GM19452 (cell line): ENCODE measurements around the gene ALKBH3.

Source experiments
- ATAC-seq: cut with Tn5 transposase; IDR thresholded peaks from one replicate; pipeline ENCODE4 v1.9.1; 2021; ENCODE audit not compliant: unreplicated experiment

ALKBH3 gene

DNA sequence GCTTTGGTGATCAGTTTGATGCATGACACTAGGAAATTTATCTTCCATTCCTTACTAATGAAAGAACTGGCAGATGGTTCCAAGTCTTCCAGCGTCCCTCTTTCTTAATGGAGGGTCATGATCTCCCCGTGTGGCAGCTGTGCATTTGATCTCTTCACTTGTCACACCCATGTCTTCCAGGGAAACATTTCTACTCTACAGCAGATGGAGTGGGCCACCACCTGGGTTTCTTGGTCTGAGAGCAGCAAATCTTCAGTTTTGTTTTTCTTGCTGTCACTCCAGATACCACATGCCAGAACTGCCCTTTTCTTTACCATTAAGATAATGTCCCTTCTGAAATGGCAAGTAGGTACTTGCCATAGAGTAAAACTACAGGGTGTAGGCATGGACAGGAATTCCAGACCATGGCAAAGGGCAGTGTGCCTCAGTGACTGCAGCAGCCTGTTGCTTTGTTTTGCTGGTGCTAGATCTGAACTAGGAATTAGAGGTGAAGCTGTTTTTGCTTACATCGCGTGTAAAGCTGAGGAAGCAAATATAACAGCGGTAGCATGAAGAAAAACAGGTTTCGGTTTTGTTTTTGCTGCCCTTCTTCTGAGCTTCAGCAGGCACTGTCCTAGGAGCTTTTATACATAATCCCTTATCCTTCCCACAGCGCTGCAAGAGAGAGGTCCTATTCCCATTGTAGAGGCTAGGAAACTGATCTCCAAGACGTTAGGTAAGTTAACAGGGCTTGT is 41.1 kb downstream of the ALKBH3 start:
- no peak for ATAC-seq

DNA sequence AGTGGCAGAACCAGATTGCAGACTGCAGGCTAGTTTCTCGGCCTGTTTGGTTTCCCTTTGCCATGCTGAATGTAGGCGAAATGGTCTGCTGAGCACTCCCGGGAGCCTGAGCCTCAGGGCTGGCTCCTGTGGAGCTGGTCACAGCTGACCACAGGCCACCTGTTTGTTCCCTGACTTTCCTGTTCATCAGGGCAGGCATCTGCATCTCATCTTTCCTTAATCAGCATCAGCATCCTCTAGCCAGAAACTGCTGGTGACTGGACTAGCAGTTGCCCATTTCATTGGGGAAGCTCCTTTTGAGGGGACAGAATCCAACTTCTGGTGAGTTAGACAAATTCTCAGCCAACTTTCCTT is 41.6 kb downstream of the ALKBH3 start:
- ATAC-seq: no peak

DNA sequence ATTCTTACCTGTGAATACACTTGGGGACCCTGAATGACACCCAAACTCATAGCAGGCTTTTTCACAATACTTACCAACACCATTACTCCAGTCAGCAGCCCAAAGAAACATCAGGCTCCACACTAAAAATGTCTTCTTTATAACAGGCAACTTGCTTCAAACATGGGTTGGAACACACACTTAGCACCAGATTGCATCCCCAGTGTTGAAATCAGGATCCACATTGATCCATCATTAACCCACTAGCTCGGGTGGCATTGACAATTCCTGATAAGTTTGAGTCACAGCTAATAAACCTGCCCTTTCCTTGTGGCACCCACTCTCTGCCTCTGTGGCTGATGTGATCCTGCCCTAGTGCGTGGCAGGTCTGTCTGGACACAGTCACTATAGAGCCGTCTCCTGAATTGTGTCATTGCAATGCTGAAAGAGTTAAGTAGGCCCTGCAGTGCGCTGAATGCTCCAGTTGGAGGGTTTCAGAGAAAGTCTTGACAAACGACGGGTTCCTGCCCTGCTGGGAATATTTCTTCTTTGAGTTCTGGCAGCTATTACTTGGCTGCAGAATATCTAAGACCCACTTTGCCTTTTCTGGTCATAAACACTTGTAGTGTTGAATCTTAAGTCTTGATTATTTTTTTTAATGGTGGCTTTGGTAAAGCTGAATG is 42.2 kb downstream of the ALKBH3 start:
- ATAC-seq: no peak

DNA sequence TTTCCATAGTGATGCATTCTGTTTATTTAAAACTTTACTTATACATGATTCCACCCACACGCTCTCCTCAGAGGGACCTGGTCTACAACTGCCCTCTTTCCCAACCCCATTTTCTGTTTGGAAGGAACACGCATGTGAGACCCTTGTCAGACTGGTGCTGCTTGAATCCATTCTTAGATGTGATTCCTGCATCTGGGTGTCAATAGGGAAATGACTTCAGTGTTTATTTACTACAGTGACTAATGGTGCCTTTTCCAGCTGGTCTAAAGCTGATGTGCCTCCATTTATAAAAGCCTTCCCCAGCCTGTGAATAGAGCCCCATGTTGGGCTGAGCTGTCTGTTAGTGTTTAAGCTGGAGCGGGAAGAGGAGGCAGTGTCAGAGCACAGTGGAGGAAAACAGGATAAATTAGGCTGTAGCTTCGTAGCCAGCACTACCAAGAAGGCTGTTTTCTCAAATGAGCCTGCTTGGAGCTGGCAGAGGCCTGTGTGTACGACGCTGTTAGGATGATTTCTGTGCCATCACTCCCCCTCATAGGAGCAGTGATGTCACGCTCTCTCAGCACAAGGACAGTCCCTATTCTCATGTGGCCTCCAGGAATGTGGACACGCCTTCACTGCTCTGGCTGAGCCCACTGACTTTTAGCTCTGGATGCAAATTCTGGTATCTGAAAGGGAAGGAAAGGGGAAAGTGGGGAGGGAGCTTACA is 42.9 kb downstream of the ALKBH3 start:
- no peak for ATAC-seq

DNA sequence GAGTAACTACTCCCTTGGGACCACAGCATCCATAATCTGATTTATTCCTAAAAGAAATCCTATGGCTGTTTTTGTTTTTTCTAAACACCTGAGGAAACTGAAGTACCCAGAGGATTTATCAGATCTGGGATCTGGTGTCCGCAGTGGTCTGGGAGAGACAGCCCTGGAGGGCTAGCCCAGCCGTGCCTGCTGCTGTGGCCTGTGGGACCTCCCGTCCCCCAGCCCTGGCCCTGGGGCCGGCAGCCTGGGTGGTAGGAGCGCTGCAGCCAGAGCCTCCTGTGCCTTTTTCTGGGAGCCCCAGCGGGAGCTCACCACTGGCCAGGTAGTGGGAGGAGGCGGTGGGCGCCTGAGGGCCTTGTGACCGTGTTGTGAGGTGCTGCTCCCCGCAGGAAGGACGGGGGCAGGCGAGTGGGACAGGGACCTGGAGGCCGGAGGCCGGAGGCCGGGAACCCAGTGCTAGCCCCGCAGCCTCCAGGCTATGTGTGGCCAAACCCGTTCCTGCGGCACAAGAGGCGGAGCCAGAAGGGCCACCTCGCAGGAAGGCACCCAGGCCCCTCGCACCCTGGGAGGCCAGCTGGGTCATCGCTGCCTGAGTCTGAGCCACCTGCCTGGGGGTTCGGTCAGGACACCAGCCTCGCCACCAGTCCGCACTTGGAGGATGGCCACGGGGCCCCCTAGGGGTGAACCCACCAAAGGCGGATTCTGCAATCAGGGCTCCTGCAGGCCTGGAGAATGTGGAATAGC is 43.7 kb downstream of the ALKBH3 start:
- no peak for ATAC-seq

DNA sequence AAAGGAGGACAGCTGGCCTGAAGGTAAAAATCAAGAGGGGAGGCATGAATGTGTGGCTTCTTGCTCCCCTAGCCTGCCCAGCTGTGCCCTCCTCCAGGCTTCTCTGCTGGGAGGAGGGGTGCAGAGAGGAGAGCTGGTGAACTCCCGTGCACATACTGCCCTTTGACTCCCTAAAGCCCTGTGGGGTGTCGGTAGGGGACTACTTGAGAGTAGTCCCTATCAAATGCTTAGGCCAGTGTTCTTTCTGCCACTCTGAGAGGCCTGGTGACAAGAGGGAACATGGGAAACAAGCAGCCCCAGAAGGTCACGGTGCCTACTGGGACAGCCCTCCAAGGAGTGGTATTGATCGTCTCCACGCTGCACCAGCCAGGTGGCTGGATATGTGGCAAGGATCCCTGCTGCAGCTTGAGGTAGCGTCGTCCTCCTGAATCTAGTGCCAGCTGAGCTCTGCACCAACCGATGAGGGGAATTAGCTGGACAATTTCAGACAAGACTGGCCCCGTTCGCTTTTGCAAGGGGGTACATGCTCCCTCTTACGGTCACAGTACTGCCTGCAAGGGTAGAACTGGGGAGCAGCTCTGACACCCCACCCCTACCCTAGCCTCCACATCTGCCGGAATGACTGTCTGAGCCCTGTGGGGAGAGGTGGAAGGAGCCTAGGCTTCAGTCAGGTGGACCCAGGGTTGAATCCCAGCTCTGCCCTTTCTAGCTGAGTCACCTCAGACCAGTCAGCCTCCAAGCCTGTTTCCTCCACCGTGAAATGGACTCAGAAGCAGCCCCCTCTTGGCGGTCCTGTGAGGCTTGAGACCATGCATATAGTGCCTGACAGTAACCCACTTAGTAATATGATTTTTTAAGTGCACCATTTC is 44.7 kb downstream of the ALKBH3 start:
- no peak for ATAC-seq

DNA sequence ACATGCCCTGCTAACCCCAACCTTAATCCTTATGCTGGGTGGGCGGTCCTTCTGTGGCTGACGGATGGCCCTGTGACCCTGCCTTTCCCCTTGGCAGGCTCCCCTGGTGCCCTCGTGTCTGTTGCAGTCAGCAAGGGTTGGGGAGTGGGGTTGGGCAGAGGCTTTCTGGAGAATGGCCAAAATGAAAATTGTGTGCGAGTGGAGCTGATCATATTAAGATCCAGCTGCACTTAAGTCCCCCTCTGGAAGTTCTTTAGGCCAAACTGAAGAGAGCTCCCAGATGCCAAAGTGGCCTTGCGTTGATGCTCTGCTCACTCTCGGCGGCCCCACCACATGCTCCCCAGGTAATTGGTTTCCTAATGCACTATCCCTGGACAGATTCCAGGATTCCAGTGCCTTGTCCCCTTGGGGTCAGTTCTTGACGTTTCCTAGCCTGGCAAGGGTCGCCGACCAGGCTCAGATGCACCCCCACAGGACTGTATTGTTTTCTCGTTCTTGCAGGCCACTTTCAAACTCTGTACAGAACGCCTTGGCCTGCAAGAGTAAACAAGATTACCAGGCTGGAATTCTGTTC is 45.4 kb downstream of the ALKBH3 start:
- no peak for ATAC-seq

DNA sequence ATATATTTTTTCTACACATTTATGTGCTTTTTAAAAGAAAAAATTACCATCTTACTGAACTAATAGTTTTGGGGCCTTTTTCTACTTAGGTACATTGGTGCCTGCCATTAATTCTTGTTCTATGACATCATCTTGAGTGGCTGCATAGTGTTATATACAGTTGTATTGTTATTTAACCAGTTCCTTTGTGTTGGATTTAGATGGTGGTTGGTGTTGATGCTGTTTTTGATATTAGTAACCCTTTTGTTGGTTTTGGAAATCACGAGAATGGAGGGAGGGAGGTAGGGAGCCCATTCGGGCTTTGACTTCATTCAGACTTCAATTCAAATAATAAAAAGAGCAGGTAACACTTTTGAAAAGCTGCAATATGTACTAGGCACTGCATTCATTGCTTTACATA is 46.4 kb downstream of the ALKBH3 start:
- ATAC-seq: no peak

DNA sequence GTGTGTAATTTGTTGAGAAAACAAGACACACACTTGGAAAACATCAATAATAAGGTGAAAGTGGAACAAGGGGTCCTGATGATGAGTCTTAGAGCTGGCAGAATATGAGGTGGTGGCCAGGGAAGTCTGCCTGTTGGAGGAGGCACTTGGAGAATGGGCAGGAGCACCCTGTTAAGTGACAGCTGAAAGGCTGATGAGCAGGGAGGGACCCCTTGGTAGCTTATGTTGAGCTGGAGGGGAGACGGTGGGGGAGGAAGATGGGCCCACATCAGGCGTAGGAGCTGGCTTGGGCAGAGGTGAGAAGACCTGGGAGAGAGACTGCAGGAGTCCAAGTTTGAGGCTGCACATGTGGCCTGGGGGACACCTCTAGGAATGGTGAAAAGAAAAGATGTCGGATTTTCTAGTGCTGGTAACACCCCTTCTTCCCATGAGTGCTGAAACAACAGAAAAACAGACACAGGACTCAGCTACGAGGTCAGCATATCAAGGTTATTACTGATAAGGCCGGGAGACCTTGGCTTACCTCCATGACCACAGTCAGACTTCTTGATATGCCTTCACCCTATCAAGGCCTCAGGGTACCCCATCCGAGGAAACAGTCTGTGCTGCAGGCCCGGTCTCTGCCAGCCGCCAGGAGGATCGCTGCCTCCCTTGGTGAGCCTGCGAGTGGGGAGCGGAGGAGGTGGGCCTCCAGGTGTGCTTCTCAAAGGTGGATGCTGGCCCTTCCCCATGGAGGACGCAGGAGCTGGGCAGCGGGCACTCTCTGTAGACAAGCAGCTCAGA is 47.5 kb downstream of the ALKBH3 start:
- no peak for ATAC-seq

DNA sequence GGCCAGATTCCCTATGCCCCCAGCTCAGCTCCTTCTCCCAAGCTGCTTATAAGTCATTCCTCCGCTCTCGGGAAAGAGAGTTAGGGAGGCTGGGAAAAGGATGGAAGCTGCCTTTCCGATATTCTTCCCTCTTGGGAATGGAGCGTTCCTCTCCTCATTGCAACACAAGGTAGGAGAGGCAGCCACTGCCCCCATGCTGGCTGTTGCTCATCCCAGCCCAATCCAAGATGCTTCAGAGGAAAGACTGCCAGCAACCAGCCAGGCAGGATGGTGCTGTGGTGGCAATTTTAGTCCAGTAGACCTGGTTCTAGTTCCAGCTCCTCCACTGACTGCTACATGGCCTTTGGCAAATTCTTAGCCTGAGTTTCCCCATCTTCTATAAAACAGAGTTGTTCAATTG is 48.1 kb downstream of the ALKBH3 start:
- no peak for ATAC-seq

DNA sequence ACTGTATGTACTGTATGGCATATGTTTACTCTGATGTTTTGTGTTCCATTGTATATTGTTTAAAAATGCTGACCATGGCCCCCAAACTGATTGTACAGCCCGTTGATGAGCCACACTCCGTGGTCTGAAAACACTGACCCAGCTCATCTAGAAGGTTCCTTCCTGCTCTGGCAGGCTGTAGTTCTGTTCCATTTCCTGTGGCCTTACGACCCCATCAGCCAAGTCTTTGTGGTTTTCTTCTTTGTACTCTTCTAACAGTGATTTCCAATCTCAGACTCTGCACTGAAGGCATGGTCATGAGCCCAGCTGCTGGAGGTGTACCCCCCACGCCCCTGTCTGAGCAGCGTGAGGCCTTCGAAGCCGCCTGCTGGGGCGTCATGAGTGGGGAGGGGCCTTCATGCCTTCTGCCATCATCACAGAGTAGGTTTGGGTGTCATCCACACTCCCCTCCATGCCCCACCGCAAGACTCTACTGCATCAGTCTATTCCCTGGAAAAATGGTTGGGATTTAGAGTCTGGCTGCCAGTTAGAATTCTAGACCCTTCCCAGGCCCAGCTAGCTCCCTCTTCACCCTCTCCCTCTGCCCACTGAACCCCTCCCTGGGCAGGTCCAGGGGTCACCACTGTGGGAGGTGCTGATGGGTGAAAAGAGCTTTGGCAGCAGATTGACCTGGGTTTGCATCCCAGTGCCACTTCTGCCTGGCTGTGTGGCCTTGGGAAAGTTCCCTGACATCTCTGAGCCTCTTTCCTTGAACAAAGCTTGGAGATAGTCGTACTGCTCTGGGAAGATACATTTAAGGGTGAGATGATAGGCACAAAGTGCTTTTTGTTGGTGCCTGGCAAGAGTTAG is 50.5 kb downstream of the ALKBH3 start:
- no peak for ATAC-seq

DNA sequence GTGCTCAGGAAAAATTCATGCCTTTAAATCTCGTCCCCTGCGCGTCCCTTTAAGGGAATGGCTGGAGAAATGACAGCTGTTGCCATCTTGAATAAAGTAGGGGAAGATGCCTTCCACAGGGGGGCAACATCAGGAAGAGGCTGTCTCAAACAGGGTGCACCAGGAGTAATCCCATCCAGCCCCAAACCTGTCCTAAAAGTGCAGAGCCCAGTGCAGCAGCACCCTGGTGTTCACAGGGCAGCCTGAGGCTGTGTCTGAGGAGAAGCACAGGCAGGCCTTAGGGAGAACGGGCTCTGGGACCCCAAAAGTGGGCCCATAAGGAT is 51.0 kb downstream of the ALKBH3 start:
- ATAC-seq: no peak

DNA sequence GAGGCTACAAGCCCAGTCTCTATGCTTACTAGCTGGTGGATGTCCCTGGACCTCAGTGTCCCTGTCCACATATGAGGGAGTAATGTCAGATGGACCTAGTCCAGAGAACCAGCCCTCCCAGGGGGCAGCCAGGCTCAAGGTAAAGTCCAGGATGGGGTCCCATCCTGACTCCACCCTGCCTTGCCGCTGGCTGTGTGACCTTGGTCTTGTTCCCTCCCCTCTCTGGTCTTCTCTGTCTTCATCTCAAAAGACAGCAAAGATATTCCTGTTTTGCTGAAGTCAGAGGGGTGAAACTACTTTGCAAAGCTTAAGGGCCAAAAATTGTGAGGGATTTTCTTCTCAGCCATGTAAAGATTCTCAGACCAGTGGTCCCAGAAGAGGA is 52.6 kb downstream of the ALKBH3 start:
- no peak for ATAC-seq

DNA sequence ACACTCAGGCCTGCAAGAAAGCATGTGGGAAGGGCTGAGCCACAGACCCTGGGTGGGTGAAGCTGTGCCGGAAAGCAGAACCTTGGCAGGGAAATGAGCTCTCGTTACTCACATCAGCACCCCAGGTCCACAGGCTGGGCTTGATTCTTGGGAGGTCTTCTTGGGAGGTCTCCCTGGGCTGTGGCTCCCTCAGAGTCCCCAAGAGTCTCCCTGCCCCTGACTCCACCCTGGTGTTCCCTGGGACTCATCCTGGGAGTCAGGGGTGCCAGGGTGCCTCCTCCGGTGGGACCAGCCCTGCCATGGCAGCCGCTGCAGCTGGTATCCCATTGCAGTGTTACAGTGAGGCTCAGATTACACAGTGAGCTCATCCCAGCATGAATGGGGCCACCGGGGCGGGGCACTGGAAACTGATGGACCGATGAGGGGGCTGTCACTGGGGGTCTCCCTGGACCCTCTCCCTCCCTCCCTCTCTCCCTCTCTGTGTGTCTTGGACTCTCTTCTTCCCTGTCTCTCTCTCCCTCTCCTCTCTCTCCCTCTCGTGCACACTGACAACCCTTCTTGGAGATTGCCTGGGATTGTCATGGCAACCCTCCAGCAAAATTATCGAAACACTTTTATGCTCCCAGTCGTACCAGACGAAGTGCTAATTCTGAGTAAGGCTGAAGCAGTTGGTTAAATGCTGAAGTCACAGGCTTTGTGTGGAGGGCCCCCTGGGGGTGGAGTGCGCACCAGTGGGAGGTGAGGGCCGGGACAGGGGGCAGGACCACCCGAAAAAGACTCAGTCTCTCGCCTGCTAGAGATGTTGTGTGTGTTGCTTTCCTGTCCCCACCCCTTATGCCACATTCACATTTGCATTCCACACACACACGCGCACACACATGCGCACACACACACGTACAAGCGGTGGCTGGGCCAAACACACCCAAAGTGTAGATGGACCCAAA is 53.2 kb downstream of the ALKBH3 start:
- no peak for ATAC-seq

DNA sequence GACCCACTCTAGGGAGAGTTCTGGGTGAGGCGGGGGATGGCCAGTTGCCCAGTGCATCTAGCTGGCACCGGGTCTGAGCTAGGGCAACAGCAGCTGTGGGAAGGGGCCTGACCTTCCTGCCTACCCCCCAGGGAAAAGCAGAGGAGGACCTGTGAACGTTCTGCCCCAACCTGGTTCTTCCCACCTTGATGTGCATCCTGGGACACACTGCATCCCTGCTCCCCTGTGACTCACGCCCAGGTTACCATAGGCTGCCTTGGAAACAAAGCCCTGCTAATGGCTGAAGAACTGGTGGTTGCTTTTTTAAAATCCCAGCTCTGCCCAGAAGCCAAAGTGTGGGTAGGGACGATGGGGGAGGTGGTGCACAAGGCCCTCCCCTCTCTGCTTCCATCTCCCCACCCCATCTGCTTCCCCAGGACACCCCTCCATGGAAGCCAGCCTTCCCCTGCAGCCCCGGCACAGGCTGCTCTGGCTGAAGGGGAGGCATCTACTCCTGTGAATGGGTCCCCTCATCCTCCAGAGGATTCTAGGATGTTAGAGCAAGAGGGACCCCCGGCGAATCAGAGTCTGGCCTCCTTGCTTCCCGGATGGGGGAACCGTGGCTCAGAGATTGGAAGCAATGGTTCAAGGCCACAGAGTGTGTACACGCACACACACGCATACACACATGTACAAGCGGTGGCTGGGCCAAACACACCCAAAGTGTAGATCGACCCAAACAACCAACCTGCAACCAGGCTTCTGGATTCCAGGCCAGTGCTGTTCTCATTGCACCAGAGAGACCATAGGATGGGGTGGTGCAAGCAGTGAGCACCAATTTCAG is 54.2 kb downstream of the ALKBH3 start:
- no peak for ATAC-seq

DNA sequence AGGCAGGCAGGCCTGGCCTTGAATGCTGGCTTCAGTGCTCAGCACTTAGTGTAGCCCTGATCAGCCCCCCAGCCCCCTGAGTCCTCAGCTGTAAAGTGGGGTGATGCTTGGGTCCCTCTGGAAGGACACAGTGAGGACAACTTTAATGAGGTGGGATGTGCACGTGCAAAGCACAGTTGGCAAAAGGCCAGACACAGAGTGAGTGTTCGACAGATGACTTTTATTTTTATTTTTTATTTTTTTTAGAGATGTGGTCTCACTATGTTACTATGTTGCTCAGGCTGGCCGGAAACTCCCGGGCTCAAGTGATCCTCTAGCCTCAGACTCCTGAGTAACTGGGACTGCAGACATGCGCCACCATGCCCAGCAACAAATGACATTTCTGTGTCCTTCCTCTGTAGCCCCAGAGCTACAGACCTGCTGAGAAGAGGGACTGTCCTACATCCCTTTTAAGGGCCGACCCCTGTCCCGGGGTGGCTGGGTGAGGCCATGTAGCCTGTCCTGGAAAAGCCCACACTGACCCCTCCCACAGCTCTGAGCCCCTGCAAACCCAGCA is 54.9 kb downstream of the ALKBH3 start:
- ATAC-seq: no peak

DNA sequence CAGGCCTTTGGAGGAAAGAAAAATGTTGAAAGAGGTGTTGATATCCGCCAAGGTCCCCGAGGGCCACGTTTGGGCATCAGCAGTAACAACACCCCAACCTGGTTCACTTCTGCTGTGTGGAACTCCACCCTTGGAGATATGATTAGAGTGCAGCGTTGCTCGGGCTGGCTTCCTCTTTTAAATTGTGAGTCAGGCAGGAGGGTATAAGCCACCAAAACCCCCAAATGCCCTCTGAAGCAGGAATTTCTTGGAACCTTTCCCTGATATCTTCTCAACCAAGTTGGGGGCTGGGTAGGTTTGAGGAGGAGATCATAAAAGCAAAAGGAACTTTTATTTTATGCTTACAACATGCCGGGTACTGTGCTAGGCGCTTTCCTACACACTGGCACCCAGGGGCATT is 55.4 kb downstream of the ALKBH3 start:
- ATAC-seq: no peak
